ENCODE data around the gene ACTN1. TPM values are rescaled to one million over a fixed set of nuclear protein-coding genes. Genes with fewer than 3 reads are reported as not detected.

The ACTN1 gene
- polyA plus RNA-seq, 1 experiment: 1,184 TPM

DNA sequence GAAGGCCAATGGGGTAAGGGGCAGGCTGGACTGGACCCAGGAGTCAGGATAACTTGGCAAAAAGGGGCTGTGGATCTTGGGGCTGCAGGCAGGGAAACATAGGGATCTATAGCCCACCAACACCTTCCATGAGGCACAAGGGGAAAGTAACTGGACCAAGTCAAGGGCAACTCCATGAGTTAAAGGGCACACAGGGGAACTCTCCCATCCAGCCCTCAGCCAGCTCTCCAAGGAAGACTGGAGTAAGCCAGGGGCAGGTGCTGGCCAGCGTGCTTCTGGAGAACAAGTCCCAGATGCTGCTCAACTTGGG lies 154.9 kb downstream of the ACTN1 start:
- no peak for DNase-seq (ENCODE audit: low read depth)
- TF ChIP-seq, protein P1, sequence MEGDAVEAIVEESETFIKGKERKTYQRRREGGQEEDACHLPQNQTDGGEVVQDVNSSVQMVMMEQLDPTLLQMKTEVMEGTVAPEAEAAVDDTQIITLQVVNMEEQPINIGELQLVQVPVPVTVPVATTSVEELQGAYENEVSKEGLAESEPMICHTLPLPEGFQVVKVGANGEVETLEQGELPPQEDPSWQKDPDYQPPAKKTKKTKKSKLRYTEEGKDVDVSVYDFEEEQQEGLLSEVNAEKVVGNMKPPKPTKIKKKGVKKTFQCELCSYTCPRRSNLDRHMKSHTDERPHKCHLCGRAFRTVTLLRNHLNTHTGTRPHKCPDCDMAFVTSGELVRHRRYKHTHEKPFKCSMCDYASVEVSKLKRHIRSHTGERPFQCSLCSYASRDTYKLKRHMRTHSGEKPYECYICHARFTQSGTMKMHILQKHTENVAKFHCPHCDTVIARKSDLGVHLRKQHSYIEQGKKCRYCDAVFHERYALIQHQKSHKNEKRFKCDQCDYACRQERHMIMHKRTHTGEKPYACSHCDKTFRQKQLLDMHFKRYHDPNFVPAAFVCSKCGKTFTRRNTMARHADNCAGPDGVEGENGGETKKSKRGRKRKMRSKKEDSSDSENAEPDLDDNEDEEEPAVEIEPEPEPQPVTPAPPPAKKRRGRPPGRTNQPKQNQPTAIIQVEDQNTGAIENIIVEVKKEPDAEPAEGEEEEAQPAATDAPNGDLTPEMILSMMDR (IDR thresholded peaks at IDR 0.05; ENCODE audit: insufficient read depth, low read depth, low read length): no peak
- no peaks in the 10 kb centered on the region for H3K27me3 ChIP-seq (ENCODE audit: control insufficient read depth, insufficient read depth, low read length)
- no peak overlapping the region for H3K4me3 ChIP-seq (ENCODE audit: low read depth, low read length)
- CTCF ChIA-PET: interaction anchor here (0.5 to 6.7 kb wide), 13 partner anchors 9 to 943 kb away, joined by 3 to 37 read pairs (median 6); no protein-coding TSS in a partner anchor
- no peaks in the 10 kb centered on the region for H3K36me3 ChIP-seq (ENCODE audit: control insufficient read depth, insufficient read depth, low read length)
- POLR2A ChIA-PET: no interaction called here

Small RNA genes within 50 kb of the gene (small RNA-seq; reads per million reads assigned to genes)
- gene BANF1P1 (ENCODE audit: insufficient read length, low read depth, low replicate concordance): not detected
- not detected for gene HMGN1P3 (ENCODE audit: insufficient read length, low read depth, low replicate concordance)
- gene RPS29P1 (ENCODE audit: insufficient read length, low read depth, low replicate concordance): not detected

Other genes starting within 250 kb of the ACTN1 start
- gene ZFP36L1, start 186.2 kb downstream of the ACTN1 start, polyA plus RNA-seq (2011; rRNA removed): 49.2 and 52.7 TPM in 2 replicates
- 27.5 and 42.0 TPM in 2 replicates for gene DCAF5, start 173.8 kb upstream of the ACTN1 start, polyA plus RNA-seq (2011; rRNA removed)
- gene EXD2, start 212.2 kb upstream of the ACTN1 start, polyA plus RNA-seq (2011; rRNA removed): 17.7 and 22.7 TPM in 2 replicates

All from BJ (cell line).